Endothelial cell of umbilical vein (primary cell): Measurements from ENCODE around the gene ATP1A4.

Experiments
- EZH2 ChIP-seq: IDR thresholded peaks from 2 replicates; pipeline ENCODE4 v1.6.1; 2012; ENCODE audit warnings: borderline replicate concordance, low read depth, mild to moderate bottlenecking, moderate library complexity, low read length, inconsistent platforms; ENCODE audit not compliant: severe bottlenecking
- MYC ChIP-seq: IDR thresholded peaks from one replicate; pipeline ENCODE4 v1.6.1; 2011; ENCODE audit warnings: mild to moderate bottlenecking, low read depth, low read length
- POLR2A ChIP-seq: IDR thresholded peaks from 2 replicates; pipeline ENCODE4 v1.6.1; 2012; ENCODE audit warnings: low read depth, mild to moderate bottlenecking, control low read depth, low read length
- POLR2AphosphoS5 ChIP-seq: IDR thresholded peaks from 2 replicates; pipeline ENCODE4 v1.6.1; 2012; ENCODE audit warnings: low read depth, mild to moderate bottlenecking, control low read depth, low read length, moderate library complexity; ENCODE audit not compliant: insufficient read depth
- TF ChIP-seq, protein P1 (sequence below), 2 donors: IDR thresholded peaks; 1 replicate in 1 of 2; 2 replicates in 1 of 2; pipeline ENCODE4 v1.5.1; 2011; ENCODE audit warnings: low read length in 2 of 2, mild to moderate bottlenecking in 2 of 2, moderate library complexity in 2 of 2, control low read depth in 1 of 2, inconsistent platforms in 1 of 2, low read depth in 1 of 2; ENCODE audit not compliant: insufficient read depth in 1 of 2; ENCODE audit errors: extremely low read depth in 1 of 2
- TF ChIP-seq, protein P2 (sequence below): IDR thresholded peaks from 2 replicates; pipeline ENCODE4 v1.6.1; 2011; ENCODE audit not compliant: insufficient read depth, insufficient read length

DNA sequence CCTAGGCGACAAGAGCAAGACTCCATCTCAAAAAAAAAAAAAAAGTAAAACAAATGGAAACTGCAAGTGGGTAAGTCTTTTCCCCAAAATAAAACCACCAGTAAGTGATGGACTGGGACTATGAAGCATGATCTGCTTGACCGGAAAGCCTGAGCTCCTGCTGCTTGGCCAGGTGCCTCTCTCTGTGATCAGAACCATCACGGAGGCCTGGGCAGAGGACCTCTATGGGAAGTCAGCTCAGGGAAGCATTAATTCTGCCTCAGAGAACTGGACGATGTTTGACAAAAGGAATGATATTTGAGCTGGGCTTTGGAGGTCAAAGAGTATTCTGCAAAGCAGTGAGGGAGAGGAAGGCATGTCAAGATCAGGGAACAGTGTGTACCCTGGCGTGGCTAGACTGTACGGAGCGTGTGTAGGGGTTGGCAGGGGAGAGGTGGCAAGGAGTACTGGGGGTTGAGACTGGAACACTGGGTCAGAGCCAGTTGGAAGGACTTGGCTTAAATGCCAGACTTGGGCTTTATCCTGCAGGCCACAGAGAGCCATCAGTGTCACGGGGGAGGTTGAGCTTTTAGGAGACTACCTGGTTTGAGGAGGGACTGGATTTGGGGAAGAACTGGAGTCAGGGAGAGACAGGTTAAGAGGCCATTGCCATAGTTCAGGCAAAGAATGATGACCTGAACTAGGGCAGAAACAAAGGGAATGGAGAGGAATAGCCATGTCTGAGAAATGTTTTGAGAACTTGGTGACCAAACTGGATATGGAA, 19.4 kb upstream of the ATP1A4 start:
- TF ChIP-seq, protein P1, sequence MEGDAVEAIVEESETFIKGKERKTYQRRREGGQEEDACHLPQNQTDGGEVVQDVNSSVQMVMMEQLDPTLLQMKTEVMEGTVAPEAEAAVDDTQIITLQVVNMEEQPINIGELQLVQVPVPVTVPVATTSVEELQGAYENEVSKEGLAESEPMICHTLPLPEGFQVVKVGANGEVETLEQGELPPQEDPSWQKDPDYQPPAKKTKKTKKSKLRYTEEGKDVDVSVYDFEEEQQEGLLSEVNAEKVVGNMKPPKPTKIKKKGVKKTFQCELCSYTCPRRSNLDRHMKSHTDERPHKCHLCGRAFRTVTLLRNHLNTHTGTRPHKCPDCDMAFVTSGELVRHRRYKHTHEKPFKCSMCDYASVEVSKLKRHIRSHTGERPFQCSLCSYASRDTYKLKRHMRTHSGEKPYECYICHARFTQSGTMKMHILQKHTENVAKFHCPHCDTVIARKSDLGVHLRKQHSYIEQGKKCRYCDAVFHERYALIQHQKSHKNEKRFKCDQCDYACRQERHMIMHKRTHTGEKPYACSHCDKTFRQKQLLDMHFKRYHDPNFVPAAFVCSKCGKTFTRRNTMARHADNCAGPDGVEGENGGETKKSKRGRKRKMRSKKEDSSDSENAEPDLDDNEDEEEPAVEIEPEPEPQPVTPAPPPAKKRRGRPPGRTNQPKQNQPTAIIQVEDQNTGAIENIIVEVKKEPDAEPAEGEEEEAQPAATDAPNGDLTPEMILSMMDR (IDR thresholded peaks at IDR 0.05; ENCODE audit: extremely low read depth in 1 of 2, insufficient read depth in 1 of 2, low read depth in 1 of 2, low read length in 2 of 2): no peak
- no peak for TF ChIP-seq EZH2
- no peak for TF ChIP-seq MYC
- TF ChIP-seq POLR2AphosphoS5: no peak
- TF ChIP-seq, protein P2, sequence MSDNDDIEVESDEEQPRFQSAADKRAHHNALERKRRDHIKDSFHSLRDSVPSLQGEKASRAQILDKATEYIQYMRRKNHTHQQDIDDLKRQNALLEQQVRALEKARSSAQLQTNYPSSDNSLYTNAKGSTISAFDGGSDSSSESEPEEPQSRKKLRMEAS: no peak
- no peak for TF ChIP-seq POLR2A
